ENCODE data around the gene SNCB. TPM values are rescaled to one million over a fixed set of nuclear protein-coding genes. Genes with fewer than 3 reads are reported as not detected.
"Not testable (repeated sequence)": the region's sequence is repeated elsewhere in the genome, so short reads cannot be mapped to it uniquely, and the experiment has no call there.

Gene SNCB
- total RNA-seq, 4 donors from 2014 or later = not detected

DNA sequence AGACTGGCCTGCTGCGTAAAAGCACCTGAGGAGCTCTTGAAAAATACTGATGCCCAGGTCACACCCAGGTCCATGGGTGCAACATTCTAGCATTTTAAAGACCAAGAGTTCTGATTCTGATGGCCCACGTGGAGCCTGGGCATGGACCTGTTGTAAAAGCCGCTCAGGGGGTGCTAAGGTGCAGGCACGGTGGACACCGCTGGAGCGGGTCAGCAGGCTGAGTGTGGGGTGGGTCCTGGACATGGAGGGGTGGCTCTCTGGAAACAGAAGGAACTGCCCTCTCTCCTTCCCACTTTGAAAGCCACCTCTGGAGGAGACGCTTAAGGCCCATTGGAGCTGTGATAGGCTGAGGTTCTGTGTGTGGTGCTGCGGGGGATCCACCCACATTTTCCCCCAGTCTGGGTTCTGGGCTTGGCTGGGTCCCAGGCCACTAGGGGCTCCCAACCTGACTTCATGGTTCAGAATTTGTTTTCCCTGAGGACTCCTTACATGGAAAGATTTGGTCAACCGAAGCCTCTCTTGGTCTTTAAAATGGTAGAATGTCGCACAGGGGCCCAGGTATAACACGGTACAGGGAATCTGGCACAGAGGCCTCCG lies 37.0 kb downstream of the SNCB start:
- TF ChIP-seq EP300 (IDR thresholded peaks at IDR 0.05) (no peak), POLR2A (IDR thresholded peaks at IDR 0.05) (no peak)
- TF ChIP-seq, protein P1, sequence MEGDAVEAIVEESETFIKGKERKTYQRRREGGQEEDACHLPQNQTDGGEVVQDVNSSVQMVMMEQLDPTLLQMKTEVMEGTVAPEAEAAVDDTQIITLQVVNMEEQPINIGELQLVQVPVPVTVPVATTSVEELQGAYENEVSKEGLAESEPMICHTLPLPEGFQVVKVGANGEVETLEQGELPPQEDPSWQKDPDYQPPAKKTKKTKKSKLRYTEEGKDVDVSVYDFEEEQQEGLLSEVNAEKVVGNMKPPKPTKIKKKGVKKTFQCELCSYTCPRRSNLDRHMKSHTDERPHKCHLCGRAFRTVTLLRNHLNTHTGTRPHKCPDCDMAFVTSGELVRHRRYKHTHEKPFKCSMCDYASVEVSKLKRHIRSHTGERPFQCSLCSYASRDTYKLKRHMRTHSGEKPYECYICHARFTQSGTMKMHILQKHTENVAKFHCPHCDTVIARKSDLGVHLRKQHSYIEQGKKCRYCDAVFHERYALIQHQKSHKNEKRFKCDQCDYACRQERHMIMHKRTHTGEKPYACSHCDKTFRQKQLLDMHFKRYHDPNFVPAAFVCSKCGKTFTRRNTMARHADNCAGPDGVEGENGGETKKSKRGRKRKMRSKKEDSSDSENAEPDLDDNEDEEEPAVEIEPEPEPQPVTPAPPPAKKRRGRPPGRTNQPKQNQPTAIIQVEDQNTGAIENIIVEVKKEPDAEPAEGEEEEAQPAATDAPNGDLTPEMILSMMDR (IDR thresholded peaks at IDR 0.05) = no peak

DNA sequence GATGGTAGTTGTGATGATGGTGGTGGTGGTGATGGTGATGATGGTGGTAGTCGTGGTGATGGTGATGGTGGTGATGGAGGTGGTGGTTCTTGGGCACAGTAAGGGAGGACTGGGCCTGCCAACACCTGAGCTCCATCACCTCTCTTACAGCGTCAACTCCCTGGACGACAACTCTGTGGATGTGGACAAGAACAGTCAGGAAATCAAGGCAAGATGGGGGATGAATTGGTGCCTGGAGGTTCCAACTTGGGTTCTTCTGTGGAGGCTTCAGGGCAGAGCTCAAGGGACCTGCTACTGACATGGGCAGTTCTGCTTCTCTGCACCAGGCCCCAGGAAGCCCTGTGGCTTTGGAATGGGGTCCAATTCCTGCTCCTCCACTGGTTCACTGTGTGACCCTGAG lies 37.8 kb downstream of the SNCB start:
- H3K36me3 ChIP-seq = no peaks in the 10 kb centered on the region
- DNase-seq (ENCODE audit: low spot score in 2 of 2) = no peak
- peaks cover 0 to 19% of the 10 kb centered on the region in 2 donors for H3K27me3 ChIP-seq
- H3K9me3 ChIP-seq = no peaks in the 10 kb centered on the region
- H3K4me3 ChIP-seq = no peak overlapping the region
- no peak for TF ChIP-seq POLR2A (IDR thresholded peaks at IDR 0.05)
- TF ChIP-seq, protein P1 (IDR thresholded peaks at IDR 0.05) = no peak
- TF ChIP-seq EP300 (IDR thresholded peaks at IDR 0.05) = no peak
- H3K27ac ChIP-seq = no peak overlapping the region
- peaks cover 0 to 10% (median 1%) of the 10 kb centered on the region in 4 donors for H3K4me1 ChIP-seq
- 92 to 95% methylated on average over 3 of the region's 3 CpGs for WGBS, 2 donors

More for the DNA sequence above, 37.0 kb downstream of the SNCB start:
- no peaks in the 10 kb centered on the region for H3K9me3 ChIP-seq
- WGBS, 2 donors = 87 to 92% methylated on average over 12 of the region's 12 CpGs
- H3K4me1 ChIP-seq = peaks cover 0 to 10% (median 1%) of the 10 kb centered on the region in 4 donors
- no peak overlapping the region for H3K4me3 ChIP-seq
- H3K27ac ChIP-seq = no peak overlapping the region
- no peak for DNase-seq (ENCODE audit: low spot score in 2 of 2)
- peaks cover 0 to 26% of the 10 kb centered on the region in 2 donors for H3K27me3 ChIP-seq
- no peaks in the 10 kb centered on the region for H3K36me3 ChIP-seq

DNA sequence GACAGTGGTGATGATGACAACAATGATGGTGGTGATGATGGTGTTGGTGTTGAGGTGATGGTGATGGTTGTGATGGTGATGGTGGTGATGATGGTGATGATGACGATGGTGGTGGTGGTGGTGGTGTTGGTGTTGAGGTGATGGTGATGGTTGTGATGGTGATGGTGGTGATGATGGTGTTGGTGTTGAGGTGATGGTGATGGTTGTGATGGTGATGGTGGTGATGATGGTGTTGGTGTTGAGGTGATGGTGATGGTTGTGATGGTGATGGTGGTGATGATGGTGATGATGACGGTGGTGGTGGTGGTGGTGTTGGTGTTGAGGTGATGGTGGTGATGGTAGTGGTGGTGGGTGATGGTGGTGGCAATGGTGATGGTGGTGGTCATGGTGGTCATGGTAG lies 38.7 kb downstream of the SNCB start:
- not testable (repeated sequence) for DNase-seq (ENCODE audit: low spot score in 2 of 2); H3K27ac ChIP-seq; H3K36me3 ChIP-seq; H3K4me3 ChIP-seq; H3K4me1 ChIP-seq; H3K9me3 ChIP-seq
- 19 to 27% methylated on average over 2 of the region's 2 CpGs for WGBS, 2 donors
- H3K27me3 ChIP-seq = peaks cover 0 to 19% of the 10 kb centered on the region in 2 donors

DNA sequence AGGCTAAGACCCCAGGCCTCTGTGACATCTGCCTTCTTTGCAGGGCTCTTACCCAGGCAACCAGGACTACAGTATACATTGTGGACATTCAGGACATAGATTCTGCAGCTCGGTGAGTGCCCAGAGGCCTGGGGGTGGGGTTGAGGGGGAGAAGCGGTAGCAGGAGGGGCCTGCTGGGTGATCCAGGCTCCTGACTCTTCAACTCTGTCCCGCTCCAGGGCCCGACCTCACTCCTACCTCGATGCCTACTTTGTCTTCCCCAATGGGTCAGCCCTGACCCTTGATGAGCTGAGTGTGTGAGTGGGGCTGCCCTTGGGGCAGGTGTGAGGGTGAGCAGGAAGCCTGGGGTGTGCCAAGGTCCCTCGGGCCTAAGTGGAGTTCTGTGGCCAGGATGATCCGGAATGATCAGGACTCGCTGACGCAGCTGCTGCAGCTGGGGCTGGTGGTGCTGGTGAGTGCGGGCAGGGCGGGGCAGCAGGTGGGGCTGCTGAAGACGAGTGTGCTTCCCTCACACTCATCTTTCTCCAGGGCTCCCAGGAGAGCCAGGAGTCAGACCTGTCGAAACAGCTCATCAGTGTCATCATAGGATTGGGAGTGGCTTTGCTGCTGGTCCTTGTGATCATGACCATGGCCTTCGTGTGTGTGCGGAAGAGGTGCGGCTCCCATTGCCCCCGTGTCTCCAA lies 40.2 kb downstream of the SNCB start:
- Histone ChIP-seq H3K36me3 (no peaks in the 10 kb centered on the region), H3K4me1 (no peaks in the 10 kb centered on the region), H3K9me3 (peaks cover 0 to 16% (median 0%) of the 10 kb centered on the region in 4 donors), H3K27ac (no peak overlapping the region), H3K27me3 (peaks cover 0 to 5% of the 10 kb centered on the region in 2 donors), H3K4me3 (no peak overlapping the region)
- no peak for DNase-seq (ENCODE audit: low spot score in 2 of 2)
- WGBS, 2 donors = 75 to 85% methylated on average over 16 of the region's 17 CpGs
- TF ChIP-seq, protein P1 (IDR thresholded peaks at IDR 0.05) = no peak

DNA sequence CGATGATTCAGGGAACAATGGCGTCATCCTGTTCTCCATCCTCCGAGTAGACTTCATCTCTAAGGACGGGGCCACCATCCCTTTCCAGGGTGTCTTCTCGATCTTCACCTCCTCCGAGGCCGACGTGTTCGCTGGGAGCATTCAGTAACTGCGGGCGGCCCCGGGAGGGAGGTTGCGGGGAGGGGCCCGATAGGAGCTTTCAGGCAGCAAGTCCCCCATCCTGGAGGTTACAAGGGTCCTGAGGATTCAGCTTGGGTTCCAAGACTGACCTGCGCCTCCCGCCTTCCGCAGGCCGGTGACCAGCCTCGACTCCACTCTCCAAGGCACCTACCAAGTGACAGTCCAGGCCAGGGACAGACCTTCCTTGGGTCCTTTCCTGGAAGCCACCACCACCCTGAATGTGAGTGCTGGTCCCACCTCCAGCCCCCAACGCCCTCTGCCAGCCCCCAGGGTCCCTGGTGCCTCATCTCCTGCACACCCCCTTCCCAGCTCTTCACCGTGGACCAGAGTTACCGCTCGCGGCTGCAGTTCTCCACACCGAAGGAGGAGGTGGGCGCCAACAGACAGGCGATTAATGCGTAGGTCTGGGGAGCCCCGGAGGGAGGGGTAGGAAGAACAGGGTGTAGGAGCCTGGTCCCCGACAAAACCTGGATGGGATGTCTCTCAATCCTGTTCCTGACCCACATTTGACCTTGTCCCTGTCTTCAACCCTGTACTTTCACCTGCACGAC lies 41.1 kb downstream of the SNCB start:
- no peak overlapping the region for H3K4me3 ChIP-seq
- no peak for DNase-seq (ENCODE audit: low spot score in 2 of 2)
- H3K27me3 ChIP-seq = no peaks in the 10 kb centered on the region
- TF ChIP-seq EP300 (IDR thresholded peaks at IDR 0.05) = no peak
- TF ChIP-seq, protein P1 (IDR thresholded peaks at IDR 0.05) = no peak
- TF ChIP-seq POLR2A (IDR thresholded peaks at IDR 0.05) = no peak
- H3K36me3 ChIP-seq = peaks cover 0 to 4% (median 0%) of the 10 kb centered on the region in 3 donors
- peaks cover 0 to 25% (median 0%) of the 10 kb centered on the region in 4 donors for H3K9me3 ChIP-seq
- WGBS, 2 donors = 87 to 88% methylated on average over 31 of the region's 31 CpGs
- H3K27ac ChIP-seq = no peak overlapping the region
- no peaks in the 10 kb centered on the region for H3K4me1 ChIP-seq
